ENCODE data around the gene RUFY3.

DNA sequence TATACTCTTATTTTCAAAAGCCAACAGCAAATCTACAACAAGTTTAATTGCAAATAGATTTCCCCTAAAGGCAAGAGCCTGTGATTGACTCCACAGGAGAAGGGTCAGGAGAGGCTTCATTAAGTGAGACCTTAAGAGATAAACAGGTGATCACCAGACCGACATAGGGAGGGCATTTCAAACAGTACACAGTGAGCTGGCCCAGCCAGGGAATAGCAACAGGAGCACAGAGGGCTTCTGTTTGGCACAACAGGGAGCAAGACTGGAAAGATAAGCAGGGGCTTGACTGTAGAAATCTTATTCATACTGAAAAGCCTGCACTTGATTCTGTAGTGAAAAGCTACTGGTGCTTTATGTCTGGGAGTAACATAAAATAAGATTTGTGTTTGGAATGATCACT lies 3.9 kb downstream of the RUFY3 start:
- TF ChIP-seq, protein P1, sequence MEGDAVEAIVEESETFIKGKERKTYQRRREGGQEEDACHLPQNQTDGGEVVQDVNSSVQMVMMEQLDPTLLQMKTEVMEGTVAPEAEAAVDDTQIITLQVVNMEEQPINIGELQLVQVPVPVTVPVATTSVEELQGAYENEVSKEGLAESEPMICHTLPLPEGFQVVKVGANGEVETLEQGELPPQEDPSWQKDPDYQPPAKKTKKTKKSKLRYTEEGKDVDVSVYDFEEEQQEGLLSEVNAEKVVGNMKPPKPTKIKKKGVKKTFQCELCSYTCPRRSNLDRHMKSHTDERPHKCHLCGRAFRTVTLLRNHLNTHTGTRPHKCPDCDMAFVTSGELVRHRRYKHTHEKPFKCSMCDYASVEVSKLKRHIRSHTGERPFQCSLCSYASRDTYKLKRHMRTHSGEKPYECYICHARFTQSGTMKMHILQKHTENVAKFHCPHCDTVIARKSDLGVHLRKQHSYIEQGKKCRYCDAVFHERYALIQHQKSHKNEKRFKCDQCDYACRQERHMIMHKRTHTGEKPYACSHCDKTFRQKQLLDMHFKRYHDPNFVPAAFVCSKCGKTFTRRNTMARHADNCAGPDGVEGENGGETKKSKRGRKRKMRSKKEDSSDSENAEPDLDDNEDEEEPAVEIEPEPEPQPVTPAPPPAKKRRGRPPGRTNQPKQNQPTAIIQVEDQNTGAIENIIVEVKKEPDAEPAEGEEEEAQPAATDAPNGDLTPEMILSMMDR (IDR thresholded peaks at IDR 0.05; ENCODE audit: low read depth, low read length, poor library complexity, severe bottlenecking), result no peak
- no peak for TF ChIP-seq EZH2phosphoT487 (IDR thresholded peaks at IDR 0.05; ENCODE audit: borderline replicate concordance, low read length)

Measured in DOHH2 (cell line).